ENCODE measurements around the gene EBP. TPM values are rescaled to one million over a fixed set of nuclear protein-coding genes. Genes with fewer than 3 reads are reported as not detected.

The EBP gene
- total and polyA plus RNA-seq, 7 donors: 3.8 to 11.9 (median 8.1) TPM

DNA sequence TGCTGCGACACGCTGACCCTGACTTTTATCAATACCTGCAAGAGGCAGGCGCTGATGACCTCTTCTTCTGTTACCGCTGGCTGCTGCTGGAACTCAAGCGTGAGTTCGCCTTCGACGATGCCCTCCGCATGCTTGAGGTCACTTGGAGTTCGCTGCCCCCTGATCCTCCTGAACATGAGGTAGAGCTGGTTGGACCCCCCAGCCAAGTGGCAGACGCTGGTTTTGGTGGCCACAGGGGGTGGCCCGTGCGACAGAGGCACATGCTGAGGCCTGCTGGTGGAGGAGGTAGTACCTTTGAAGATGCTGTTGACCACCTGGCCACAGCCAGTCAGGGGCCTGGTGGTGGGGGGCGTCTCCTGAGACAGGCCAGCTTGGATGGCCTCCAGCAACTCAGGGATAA is 38.4 kb downstream of the EBP start:
- Histone ChIP-seq H3K4me1 (no peaks in the 10 kb centered on the region), H3K4me3 (no peak overlapping the region), H3K9me3 (no peaks in the 10 kb centered on the region), H3K27me3 (ENCODE audit: insufficient read depth in 3 of 3, low read length in 2 of 3) (peaks cover 0 to 3% (median 0%) of the 10 kb centered on the region in 3 donors), H3K36me3 (ENCODE audit: insufficient read depth in 1 of 2, low read depth in 1 of 2) (peaks cover 7 to 55% of the 10 kb centered on the region in 2 donors), H3K27ac (no peak overlapping the region)
- TF ChIP-seq, protein P1, sequence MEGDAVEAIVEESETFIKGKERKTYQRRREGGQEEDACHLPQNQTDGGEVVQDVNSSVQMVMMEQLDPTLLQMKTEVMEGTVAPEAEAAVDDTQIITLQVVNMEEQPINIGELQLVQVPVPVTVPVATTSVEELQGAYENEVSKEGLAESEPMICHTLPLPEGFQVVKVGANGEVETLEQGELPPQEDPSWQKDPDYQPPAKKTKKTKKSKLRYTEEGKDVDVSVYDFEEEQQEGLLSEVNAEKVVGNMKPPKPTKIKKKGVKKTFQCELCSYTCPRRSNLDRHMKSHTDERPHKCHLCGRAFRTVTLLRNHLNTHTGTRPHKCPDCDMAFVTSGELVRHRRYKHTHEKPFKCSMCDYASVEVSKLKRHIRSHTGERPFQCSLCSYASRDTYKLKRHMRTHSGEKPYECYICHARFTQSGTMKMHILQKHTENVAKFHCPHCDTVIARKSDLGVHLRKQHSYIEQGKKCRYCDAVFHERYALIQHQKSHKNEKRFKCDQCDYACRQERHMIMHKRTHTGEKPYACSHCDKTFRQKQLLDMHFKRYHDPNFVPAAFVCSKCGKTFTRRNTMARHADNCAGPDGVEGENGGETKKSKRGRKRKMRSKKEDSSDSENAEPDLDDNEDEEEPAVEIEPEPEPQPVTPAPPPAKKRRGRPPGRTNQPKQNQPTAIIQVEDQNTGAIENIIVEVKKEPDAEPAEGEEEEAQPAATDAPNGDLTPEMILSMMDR (IDR thresholded peaks at IDR 0.05): no peak
- WGBS, 3 donors: 92 to 97% (median 94%) methylated on average over 12 to 14 of the region's 14 CpGs
- no peak for ATAC-seq
- no peak for DNase-seq
- intact Hi-C loops (cut with DNase I): no loop called here

DNA sequence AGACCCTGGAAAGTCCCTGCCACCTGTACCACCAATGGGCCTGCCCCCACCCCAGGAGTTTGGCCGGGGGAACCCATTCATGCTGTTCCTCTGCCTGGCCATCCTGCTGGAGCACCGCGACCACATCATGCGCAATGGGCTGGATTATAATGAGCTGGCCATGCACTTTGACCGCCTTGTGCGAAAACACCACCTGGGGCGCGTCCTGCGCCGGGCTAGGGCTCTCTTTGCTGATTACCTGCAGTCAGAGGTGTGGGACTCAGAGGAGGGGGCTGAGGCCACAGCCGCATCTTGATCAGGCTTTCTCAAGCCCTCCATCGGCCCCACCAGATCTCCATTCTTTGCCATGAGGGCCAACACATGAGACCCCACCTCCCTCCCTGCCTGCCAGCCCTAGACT is 39.1 kb downstream of the EBP start:
- ATAC-seq: no peak
- WGBS, 3 donors: 95 to 98% (median 98%) methylated on average over 11 to 12 of the region's 12 CpGs
- TF ChIP-seq, protein P1 (IDR thresholded peaks at IDR 0.05): no peak

DNA sequence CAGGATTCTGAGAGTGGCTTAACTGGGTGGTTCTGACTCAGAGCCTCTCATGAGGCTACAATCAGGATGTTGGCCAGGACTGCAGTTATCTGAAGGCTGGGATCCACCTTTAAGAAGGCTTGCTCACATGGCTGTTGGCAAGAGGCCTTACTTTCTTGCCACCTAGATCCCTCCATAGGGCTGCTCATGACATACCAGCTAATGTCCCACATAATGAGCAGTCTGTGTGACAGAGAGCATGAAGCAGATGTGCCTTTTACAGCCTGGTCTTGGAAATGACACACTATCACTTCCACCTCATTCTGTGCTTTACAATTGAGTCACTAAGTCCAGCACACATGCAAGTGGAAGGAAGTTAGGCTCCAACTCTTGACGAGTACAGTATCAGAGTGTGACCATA is 48.4 kb downstream of the EBP start:
- DNase-seq: no peak
- TF ChIP-seq, protein P1 (IDR thresholded peaks at IDR 0.05): no peak
- no peaks in the 10 kb centered on the region for H3K4me1 ChIP-seq
- no peak overlapping the region for H3K27ac ChIP-seq
- no peak overlapping the region for H3K4me3 ChIP-seq
- ATAC-seq: no peak
- H3K27me3 ChIP-seq (ENCODE audit: insufficient read depth in 3 of 3, low read length in 2 of 3): no peaks in the 10 kb centered on the region
- intact Hi-C loops (cut with DNase I): no loop called here
- H3K9me3 ChIP-seq: no peaks in the 10 kb centered on the region
- peaks cover 0 to under 1% of the 10 kb centered on the region in 2 donors for H3K36me3 ChIP-seq (ENCODE audit: insufficient read depth in 1 of 2, low read depth in 1 of 2)
- 54 to 77% (median 55%) methylated on average over 1 of the region's 1 CpG for WGBS, 3 donors

More for the DNA sequence above, 39.1 kb downstream of the EBP start:
- H3K4me3 ChIP-seq: no peak overlapping the region
- no peaks in the 10 kb centered on the region for H3K4me1 ChIP-seq
- H3K9me3 ChIP-seq: no peaks in the 10 kb centered on the region
- intact Hi-C loops (cut with DNase I): no loop called here
- H3K27me3 ChIP-seq (ENCODE audit: insufficient read depth in 3 of 3, low read length in 2 of 3): peaks cover 0 to 3% (median 0%) of the 10 kb centered on the region in 3 donors
- H3K27ac ChIP-seq: no peak overlapping the region
- peaks cover 7 to 49% of the 10 kb centered on the region in 2 donors for H3K36me3 ChIP-seq (ENCODE audit: insufficient read depth in 1 of 2, low read depth in 1 of 2)
- DNase-seq: no peak

DNA sequence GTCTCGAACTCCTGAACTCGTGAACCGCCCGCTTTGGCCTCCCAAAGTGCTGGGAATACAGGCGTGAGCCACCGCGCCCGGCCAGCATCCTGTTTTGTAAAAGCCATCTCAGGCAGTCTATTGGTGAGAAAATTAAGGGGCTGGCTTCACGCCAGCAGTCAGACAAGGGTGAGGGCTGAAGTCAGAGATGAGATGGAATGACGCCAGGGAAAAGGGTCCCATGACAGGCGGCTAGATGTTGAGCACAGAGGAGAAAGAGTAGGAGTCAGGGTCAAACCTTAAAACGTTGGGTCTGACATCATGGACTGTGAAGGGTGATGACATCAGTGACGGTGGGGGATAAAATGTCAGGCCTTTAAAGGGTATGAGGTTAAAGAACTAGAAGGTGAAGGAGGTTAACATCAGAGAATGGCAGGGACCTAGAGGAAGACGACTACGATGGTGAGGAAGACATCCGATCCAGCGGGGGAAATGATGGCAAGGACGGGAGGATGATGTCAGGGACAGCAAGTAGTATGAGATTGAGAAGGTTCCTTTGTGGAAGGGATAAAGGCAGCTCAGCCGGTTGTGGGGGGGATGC is 52.2 kb downstream of the EBP start:
- 28 to 44% (median 31%) methylated on average over 14 to 19 of the region's 19 CpGs for WGBS, 3 donors
- TF ChIP-seq, protein P1 (IDR thresholded peaks at IDR 0.05): no peak
- H3K36me3 ChIP-seq (ENCODE audit: insufficient read depth in 1 of 2, low read depth in 1 of 2): peaks cover 10 to 39% of the 10 kb centered on the region in 2 donors
- peak overlapping the region; percentile 78 for H3K4me3 ChIP-seq
- peak; percentile 14 to 34 (median 24) for ATAC-seq
- H3K4me1 ChIP-seq: peaks cover 8% of the 10 kb centered on the region
- peak overlapping the region; percentile 94 for H3K27ac ChIP-seq
- intact Hi-C loops (cut with DNase I): no loop called here
- no peaks in the 10 kb centered on the region for H3K27me3 ChIP-seq (ENCODE audit: insufficient read depth in 3 of 3, low read length in 2 of 3)
- H3K9me3 ChIP-seq: no peaks in the 10 kb centered on the region
- peak; percentile 45 to 74 for DNase-seq

Measured in psoas muscle (tissue), 8 donors.